Activated CD8-positive, alpha-beta memory T cell treated with anti-CD3 and anti-CD28 coated beads for 48 hours (primary cell): ENCODE measurements around the gene DGCR2.
"Not testable (repeated sequence)": the region's sequence is repeated elsewhere in the genome, so short reads cannot be mapped to it uniquely, and the experiment has no call there.

Experiments used
- DNase-seq, 3 experiments: peaks; one replicate each; pipeline ENCODE4 v3.0.0-alpha.2; 2020; ENCODE audit warnings: low read depth in 2 of 3, low spot score in 2 of 3

DGCR2 gene

DNA sequence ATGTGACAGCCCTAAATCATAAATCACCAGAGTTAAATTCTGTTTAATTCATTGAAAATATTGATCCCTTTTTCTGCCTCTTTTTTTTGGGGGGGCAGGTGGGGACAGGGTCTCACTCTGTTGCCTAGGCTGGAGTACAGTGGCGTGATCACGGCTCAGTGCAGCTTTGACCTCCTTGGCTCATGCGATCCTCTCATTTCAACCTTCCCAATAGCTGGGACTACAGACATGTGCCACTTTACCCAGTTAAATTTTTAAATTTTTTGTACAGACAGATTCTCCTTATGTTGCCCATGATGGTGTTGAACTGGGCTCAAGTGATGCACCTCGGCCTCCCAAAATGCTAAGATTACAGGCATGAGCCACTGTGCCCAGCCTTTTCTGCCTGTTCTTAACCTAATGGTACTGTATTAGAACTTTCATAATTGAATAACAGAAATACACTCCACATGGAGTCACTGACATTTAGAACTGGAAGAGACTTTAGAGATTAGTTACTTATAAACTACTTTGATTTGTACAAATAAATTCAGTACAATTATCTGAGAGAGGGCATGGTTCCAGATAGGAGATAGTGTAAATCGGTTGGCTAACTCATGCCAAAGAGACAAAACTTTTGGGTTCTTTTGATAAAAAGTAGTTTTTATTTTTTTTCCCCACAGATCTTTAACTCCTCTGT is 109.8 kb downstream of the DGCR2 start:
- no peak for DNase-seq

DNA sequence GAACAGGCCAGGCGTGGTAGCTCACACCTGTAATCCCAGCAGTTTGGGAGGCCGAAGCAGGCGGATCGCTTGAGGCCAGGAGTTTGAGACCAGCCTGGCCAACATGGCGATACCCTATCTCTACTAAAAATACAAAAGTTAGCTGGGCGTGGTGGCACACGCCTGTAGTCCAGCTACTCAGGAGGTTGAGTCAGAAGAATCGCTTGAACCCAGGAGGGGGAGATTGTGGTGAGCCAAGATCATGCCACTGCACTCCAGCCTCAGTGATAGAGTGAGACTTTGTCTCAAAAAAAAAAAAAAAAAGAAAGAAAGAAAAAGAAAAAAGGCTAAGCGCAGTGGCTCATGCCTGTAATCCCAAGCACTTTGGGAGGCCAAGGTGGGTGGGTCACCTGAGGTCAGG is 110.6 kb downstream of the DGCR2 start:
- DNase-seq = not testable (repeated sequence)

DNA sequence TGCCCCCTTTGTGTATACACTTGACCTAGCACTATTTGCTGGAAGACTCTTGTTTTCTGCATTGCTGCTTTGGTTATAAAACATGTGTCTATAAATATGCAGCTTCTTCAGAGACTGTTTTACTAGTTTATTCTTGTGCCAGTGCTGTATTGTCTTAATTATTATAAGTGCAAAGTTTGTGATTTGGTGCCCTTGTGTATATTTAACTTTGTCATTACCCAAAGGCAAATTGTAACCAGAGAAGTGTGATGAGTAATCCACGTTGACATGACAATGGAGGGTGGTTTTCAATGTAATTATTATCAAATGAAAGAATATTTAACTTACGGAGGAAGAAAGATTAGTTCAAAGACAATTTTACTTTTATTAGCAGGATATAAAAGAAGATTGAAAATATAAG is 111.1 kb downstream of the DGCR2 start:
- no peak for DNase-seq

DNA sequence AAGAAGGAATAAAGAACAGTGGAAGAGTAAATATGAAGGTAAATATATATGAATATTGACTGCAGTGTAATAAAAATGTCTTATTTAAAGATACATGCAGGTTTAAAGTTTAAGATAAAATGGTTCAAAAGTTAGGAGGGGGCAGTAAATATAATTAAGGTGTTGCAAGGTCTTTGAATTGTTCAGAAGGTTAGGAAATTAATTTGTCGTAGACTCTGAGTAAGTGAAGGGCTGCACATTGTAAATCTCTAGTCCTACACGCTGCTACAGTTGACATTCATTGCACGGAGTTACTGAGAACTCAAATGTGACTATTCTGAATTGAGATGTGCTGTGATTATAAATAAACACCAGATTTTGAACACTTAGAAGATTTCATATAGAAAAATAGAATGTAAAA is 116.3 kb downstream of the DGCR2 start:
- DNase-seq = no peak

DNA sequence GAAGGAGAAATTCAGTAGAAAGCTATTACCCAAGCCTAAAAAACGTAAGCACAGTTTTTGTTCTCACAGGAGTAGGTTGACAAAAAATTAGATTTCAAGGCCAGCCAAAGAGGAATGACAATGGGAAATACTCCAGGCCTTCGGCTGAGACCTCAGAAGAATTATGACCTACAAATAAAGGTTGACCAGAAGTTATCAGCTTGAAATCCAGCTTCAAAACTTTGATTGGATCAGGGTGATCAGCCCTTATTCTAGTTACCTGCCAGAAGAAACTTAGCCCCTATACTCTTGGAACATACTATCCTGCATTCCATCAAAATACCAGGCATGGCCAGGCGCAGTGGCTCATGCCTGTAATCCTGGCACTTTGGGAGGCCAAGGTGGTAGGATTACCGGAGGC is 117.7 kb downstream of the DGCR2 start:
- no peak for DNase-seq

DNA sequence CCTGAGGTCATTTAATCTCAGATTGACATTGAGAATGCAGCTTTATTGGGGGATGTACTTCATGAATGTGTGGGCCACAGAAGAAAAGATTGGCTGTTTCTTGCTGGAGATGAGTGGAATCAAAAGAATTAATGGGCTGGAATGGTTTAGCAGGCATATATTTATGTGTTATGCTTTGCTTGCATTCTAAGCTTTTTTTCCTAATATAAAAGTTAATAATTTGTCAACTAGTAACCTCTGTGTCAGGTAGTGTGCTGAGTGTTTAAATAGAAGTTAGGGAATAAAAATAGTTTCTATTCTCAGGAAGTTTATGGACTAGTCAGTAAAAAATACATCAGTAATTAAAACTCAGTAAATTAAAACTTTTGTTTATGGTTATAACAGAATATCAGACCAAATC is 118.7 kb downstream of the DGCR2 start:
- DNase-seq = no peak

DNA sequence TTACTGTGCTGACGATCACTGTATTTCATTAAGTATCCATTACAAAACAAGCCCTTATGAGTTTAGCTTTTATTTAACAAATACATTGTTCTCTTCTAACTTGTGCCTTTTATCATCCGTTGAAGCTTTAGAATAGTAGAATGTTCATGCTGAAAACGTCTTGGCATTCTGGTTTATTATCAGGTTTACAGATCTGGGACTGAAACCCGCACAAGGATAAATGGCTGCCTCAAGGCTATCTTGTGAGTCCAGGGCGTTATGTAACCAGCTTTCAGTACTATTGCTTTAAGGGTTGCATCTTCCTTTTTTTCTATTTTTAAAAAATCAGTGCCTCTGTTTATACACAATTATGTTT is 119.6 kb downstream of the DGCR2 start:
- DNase-seq = no peak

DNA sequence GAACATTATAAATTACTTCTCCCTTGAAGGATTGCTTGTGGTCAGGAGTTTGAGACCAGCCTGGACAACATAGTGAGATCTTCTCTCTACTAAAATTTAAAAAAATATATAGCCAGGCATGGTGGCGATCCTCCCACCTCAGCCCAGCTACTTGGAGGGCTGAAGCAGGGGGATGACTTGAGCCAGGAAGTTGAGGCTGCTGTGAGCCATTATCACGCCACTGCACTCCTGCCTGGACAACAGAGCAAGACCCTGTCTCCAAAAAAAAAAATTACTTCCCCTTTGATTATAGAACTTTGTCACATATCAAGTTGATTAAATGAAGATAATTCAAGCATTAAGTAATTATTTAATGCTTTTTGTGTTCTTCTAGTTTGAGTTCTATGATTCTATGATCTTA is 121.0 kb downstream of the DGCR2 start:
- no peak for DNase-seq

DNA sequence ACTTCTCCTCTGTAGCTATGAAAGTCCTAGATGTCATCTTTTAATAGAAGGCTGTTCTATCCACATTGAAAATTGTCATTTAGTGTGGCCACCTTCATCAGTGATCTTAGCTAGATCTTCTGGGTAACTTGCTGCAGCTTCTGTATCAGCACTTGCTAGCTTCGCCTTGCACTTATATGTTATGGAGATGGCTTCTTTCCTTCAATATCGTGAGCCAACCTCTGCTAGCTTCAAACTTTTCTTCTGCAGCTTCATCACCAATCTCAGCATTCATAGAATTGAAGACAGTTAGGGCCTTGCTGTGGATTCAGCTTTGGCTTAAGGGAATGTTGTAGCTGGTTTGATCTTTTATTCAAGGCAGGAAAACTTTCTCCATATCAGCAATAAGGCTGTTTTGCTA is 122.1 kb downstream of the DGCR2 start:
- DNase-seq = not testable (repeated sequence)

DNA sequence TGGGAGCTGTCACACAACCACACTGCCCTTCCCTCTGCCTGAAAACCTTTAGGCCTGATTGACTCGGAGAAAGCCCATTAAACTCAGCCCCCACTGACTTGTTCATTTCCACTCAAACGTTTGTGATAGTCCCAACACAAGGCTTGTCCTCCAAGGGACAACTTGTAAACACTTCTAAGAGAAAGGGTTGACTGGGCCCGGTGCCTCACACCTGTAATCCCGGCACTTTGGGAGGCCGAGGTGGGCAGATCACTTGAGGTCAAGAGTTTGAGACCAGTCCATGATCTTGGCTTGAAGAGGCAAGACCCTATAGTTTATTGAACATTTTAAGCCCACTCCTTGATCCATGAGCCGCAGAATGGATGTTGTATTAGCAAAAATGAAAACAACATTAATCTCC is 122.8 kb downstream of the DGCR2 start:
- DNase-seq = no peak

DNA sequence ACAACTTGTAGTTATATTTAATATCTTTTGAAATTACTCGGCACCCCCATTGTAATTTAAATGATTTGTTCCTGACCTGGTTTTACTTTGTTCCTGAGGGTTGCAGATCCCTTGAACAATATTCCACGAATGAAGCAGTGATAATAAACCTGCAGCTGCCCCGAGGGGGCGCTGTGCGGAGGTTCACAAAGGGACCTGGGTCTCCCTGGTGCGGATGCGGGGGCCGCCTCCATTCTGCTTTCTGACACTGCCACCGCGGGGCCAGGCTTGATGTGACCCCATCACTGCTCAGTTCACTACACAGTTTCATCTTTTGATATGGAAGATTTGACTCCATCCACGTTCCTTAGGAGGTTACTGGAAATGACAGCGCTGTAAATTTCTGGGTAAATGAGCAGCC is 123.2 kb downstream of the DGCR2 start:
- DNase-seq = no peak

DNA sequence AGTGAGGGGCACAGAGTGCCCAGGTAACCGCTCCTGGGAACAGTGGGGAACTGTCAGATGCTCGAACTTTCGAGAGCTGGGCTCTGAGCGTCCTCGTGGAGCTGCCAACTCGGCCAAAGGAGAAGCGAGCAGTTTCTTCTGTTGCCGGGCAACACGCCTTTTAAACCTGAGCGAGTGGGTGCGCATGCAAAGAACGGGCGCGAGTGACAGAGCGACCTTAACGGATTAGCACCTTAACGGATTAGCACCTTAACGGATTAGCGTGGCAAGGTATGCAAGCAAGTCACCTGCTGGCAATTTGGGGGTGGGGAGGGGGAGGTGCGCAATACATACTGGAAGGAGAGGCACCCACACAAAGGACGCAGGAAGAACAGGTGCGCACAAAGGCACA is 124.3 kb downstream of the DGCR2 start:
- DNase-seq = no peak

DNA sequence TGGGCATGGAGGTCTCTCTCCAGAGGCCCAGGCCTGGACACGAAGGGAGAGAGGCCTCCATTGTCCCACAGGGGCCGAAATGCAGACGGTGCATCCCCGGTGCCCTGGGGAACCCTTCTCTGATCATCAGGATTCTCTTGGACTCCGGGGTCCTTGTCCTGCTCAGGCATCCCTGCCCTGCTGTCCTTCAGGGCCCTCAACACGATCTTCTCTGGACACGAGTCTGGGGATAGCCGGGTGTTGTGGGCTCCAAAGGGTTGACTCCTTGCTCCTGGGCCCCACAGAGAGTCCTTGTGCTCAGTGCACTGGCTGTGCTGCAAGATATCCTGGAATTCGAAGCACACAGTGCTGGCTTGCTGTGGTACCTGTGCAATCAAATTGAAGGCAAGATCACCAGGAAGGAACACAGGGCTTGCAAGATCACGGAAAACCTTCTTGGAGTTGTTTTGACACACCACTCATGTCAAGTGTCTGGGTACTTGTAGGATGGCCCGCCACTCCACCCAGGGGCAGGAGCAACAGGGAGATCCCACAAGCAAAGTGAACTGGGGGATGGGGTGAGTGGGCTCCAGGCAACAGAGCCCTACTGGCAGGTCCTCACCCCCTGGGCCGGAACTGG is 124.8 kb downstream of the DGCR2 start:
- DNase-seq = no peak

DNA sequence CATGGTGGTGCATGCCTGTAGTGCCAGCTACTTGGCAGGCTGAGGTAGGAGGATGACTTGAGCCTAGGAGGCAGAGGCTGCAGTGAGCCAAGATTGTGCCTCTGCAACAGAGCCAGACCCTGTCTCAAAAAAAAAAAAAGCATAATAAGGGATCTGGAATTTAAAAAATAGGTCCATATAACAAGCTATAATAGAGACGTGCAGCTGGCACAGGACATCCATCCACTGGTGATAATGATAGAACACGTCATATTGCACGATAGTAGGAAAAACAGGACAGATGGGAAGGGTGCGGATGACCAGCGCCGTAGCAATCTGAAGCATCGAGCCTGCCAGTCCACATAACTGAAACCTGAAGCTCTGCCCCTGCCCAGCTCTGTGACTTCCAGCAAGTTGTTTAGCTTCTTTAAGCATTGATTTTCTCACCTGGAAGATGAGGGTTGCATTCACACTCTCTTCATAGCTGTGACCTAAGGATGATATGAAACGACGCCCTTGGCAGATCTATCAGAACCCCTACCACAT is 125.8 kb downstream of the DGCR2 start:
- DNase-seq = no peak

DNA sequence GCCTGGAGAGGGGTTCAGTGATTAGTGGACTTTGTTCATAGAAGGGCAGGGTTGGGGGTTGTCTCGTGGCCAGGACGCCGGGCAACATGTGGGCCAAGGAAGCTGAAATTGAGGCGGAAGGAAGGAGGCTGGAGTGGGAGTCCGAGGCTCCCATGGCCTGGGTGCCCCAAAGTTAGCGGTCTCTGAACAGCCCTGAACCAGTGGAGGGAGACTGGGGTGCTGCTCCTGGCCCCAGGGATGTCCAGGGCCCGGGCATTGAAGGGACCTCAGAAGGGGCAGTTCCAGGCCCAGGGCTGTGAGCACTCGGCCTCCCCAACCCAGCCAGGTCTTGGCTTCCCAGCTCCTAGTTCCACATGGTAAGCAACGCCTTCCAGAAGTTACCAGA is 126.9 kb downstream of the DGCR2 start:
- no peak for DNase-seq

DNA sequence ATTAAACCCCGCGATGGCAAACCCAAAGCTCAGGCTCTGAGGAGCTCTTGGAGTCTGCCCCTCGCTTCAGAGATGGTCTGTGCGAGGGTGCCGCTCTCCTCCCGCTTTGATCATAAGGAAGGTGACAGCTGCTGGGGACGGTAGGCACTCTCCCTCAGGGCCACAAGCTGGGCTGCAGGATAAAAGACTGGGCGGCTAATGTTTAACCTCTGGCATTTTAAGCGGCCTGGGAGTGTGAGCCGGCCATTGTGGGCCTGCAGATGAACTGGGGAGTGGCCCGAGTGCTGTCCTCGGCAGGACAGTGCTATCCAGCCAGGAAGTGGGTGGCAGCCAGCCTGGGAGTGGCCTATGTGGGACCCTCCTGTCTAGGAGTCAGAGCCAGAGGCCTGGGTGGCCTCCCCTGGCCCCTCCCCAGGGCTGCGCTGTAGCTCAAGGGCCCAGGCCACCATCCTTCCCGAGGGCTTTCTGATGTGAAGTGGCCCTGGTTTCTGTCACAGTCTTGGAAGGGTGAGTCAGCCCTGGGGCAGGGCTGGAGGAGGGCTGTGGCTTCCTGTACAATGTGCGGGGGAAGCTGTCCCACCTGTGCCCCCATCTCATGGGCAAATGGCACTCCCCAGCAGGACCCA is 127.4 kb downstream of the DGCR2 start:
- no peak for DNase-seq

DNA sequence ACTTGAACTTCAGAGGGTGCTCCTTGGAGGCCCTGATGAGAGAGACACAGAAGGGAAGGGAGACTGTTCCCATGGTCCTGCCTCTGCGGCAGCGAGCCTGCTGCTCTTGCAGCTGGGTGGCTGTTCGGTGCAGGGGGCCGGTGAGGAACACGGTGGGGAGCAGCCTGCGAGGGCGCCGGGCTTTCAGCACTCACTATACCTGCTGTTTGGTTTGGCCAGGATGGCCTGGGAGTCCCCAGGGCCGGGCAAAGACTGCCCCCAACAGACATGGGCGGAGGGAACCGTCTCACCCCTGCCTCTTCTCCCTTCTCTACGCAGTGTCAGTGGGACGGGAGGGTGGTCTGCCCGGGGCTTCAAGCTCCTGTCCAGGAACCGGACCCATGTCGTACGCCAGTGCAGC is 128.2 kb downstream of the DGCR2 start:
- no peak for DNase-seq

DNA sequence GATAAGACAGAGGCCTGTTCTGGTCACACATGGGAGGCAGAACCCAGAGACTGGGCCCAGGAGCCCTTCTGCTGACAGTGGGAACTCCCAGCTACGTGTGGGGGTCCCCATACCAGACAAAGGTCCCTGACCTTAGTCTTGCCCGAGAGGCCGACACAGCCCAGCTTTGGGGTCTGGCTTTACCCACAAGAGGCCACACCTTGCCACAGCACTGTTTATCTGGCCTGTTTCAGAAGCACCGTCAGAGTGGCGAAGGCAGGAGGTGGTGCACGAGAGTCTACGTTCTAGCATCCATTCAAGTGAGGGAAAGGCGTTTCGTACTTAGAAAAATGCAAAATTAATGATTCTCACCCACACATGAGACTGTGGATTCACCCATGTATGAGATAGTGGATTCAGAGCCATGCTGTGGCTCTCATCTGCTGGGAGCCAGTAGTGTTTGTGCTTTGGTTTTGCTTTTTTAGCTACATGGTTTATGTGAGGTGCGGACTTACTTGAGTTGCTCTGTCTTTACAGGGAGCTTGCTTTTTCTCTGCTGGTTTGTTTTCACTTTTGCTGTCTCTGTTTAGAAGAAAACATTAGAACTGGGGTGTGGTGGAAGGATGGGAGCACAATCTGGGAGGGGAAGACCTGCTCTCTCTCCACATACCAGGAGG is 129.5 kb downstream of the DGCR2 start:
- no peak for DNase-seq

DNA sequence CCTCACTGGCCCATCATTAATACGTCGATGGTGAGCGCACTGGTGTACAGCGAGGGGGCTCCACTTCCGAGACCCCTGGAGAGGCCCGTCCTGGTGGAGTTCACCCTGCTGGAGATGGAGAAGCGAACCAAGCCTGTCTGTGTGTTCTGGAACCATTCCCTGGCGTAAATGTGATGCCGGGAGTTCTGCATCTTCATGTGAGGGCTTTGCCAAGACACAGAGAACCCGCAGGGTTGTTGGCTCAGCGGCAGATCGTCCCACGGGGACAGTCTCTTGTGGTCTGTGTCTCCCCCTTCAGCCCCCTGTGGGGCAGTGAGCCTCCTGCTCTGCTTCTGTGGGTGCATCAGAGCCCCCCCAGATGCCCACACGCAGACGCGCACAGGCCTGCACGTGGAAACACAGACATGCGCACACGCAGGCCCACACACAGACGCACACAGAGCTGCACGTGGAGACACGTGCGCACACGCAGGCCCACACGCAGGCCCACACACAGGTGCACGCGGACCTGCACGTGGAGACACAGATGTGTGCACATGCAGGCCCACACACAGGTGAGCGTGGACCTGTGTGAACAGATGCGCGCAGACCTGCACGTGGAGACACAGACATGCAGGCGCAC is 130.3 kb downstream of the DGCR2 start:
- DNase-seq = no peak

DNA sequence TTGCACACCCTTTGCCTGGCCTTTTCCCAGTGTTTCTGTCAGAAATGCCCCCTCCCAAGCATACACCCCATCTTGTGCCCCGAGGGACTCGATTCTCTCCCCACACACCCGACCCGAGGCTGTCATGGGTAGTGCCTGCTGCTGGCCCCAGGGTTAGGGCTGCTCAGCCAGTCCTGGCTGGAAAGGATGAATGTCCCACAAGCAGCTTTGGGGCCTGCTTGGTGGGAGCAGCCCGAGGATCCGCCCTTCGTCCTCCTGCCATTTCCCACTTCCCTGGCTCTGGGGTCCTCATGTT is 131.1 kb downstream of the DGCR2 start:
- no peak for DNase-seq

DNA sequence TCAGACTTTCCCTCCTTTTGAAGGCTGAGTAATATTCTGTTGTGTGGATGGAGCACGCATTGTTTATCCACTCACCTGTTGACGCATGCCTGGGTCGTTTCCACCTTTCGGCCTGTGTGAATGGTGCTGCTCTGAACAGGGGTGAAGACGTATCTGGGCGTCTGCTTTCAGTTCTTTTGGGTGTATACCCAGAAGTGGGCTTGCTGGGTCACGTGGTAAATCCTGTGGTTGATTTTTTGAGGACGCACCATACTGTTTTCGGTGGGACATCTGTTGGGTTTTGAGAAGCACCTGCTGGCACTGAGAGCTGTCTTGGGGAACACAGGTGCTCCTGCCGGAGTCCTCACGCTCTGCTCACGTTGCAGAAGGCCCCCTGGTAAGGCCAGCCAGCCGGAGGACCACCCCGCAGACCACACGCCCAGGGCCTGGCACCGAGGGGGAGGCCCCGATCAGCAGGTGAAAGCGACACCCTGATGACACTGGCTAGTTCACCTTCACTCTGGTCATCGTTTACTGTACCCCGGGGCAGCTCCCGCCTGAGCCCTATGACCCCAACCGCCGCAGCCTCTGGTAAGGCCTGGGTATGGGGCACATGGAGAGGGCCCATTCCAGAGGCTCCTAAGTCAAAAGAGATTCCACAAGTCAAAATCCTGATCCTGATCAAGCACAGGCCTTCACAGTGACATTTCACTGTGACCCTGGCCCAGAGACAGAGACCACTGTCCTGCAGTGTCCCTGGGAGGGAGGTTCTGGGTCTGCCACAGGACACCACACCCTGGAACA is 131.7 kb downstream of the DGCR2 start:
- no peak for DNase-seq
